Adrenal gland (tissue), 12 donors: Measurements from ENCODE around the gene PRSS33. TPM values are rescaled to one million over a fixed set of nuclear protein-coding genes. Genes with fewer than 3 reads are reported as not detected.
A peak's percentile ranks its signal among the peaks of the same experiment; 100 is the strongest.

Experiments used
- DNase-seq, 7 donors: peaks; one replicate each; pipeline ENCODE4 v3.0.0-alpha.2; 2019 to 2020
- H3K27ac ChIP-seq, 5 donors: fragments of 200-600 bp; sonication (generic) in 4 of 5; 1 replicate in 3 of 5; 2 replicates in 2 of 5; pipeline versions ENCODE4 v1.5.1 to v1.8.0; 2016 to 2020; ENCODE audit warnings: mild to moderate bottlenecking in 1 of 5
- H3K27me3 ChIP-seq: fragments of 200-600 bp; 2 replicates; pipeline ENCODE4 v1.8.0; 2021
- H3K36me3 ChIP-seq, 2 donors: fragments of 200-600 bp; replicated peaks in 1 of 2; 1 replicate in 1 of 2; 2 replicates in 1 of 2; pipeline versions ENCODE4 v1.5.1 to v1.8.0; 2018 to 2022
- H3K4me1 ChIP-seq, 2 donors: fragments of 200-600 bp; replicated peaks in 1 of 2; 1 replicate in 1 of 2; 2 replicates in 1 of 2; pipeline versions ENCODE4 v1.5.1 to v1.8.0; 2018 to 2021
- H3K4me3 ChIP-seq, 4 donors: fragments of 200-600 bp; sonication (generic) in 3 of 4; one replicate each; pipeline ENCODE4 v1.5.1; 2016 to 2018
- H3K9me3 ChIP-seq, 3 donors: fragments of 200-600 bp; sonication (generic) in 1 of 3; replicated peaks in 1 of 3; 1 replicate in 2 of 3; 2 replicates in 1 of 3; pipeline versions ENCODE4 v1.5.1 to v1.8.0; 2016 to 2021
- POLR2A ChIP-seq, 2 donors: fragments of 450-650 bp; IDR thresholded peaks; one replicate each; pipeline ENCODE4 v1.6.1; 2017; ENCODE audit warnings: antibody characterized with exemption in 2 of 2, mild to moderate bottlenecking in 2 of 2, moderate library complexity in 1 of 2
- WGBS, 4 donors: extraction: QIAGEN DNeasy Blood & Tissue Kit in 2 of 4; methylation state at CpG; one replicate each; pipeline versions ENCODE4 v1.1.5 to v1.1.7; 2013 to 2017; 5-methylcytosine and 5-hydroxymethylcytosine counted together
- intact Hi-C, 2 donors: fragments of 100-400 bp; cut with DNase I; formaldehyde crosslinking; loops; one replicate each; pipeline versions ENCODE4 v1.14.1 to v1.15.0; 2022 to 2023
- polyA plus RNA-seq, 3 donors: library from polyadenylated mRNA; stranded (reverse); fragments of 200-250 nt in 2 of 3; fragments of 350-450 nt in 1 of 3; fragmentation: Illumina TruSeq in 1 of 3; extraction: RNeasy Lipid Tissue Mini Kit (QIAGEN cat#74804) in 1 of 3; gene quantifications; one replicate each; pipeline ENCODE4 v1.2.3, GENCODE V29; 2013 to 2014
- total RNA-seq, 9 donors: library from RNA; depleted of rRNA in 4 of 9; stranded (reverse); fragments of >200 nt in 4 of 9; fragments of 120-200 nt in 1 of 9; fragmentation: NEBNext Ultra II Directional in 1 of 9; extraction: Animal tissue kit (Norgen Biotek cat#: 25700) in 1 of 9; gene quantifications; one replicate each; pipeline versions ENCODE4 v1.1.0 to v1.2.4, GENCODE V29; 2013 to 2023
- TF ChIP-seq, protein P1 (sequence below), 6 experiments: fragments of 450-650 bp in 4 of 6; fragments of 200-600 bp in 2 of 6; sonication (generic) in 1 of 6; IDR thresholded peaks; 1 replicate in 5 of 6; 2 replicates in 1 of 6; pipeline versions ENCODE4 v1.5.1 to v1.8.0; 2016 to 2021; ENCODE audit warnings: antibody characterized with exemption in 6 of 6, mild to moderate bottlenecking in 2 of 6, moderate library complexity in 1 of 6
- donor health status: healthy with polysubstance abuse.
- donor health status: Bipolar disorder and iron deficiency.
- donor health status: DM: yes; HTN: yes; CAD: no.
- donor health status: DM: no; HTN: no; CAD: no.
- donor health status: DM: no; HTN: no; CAD: no.
- donor health status: DM: yes; HTN: yes; CAD: no.

PRSS33 gene
- total and polyA plus RNA-seq, 12 donors: not detected

DNA sequence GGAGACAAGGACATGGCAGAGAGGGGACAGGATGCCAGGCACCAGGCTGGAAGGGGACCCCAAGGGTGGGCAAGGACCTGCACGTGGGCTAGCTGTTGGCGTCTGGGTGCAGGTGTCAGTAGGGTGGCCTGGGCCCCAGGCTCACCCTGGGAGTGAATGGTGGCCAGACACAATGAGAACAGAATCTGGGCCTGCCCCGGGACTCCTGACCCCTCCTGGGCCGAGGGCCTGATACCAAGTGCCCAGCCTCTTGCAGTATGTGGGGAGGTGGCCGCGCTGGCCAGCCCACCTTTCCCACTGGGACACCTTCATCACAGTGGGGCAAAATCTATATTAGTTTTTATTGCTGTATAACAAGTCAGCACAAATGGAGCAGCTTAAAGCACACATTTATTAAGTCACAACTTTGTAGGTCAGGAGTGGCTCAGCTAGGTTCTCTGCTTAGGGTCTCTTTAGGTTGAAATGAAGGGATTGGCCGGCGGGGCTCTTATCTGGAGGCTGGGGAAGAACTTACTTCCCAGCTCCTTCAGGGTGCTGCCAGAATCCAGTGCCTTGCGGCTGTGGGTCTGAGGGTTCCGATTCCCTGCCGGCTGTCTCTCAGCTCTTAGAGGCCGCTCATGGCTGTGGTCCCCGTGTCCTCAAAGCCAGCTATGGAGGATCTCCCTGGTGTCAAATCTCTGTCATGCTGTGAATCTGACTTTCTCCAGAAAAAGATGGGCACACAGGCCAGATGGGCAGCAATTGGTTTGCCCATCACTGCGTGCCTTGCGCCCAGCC is 3.6 kb downstream of the PRSS33 start:
- Histone ChIP-seq H3K4me3 (no peak overlapping the region), H3K27me3 (peaks cover 22% of the 10 kb centered on the region), H3K36me3 (no peaks in the 10 kb centered on the region), H3K9me3 (no peaks in the 10 kb centered on the region), H3K27ac (no peak overlapping the region), H3K4me1 (peaks cover 0 to 3% of the 10 kb centered on the region in 2 donors)
- intact Hi-C loops: no loop called here
- WGBS, 4 donors: 87 to 98% (median 91%) methylated on average over 6 to 15 of the region's 15 CpGs
- DNase-seq: no peak
- no peak for TF ChIP-seq POLR2A (IDR thresholded peaks at IDR 0.05)
- TF ChIP-seq, protein P1, sequence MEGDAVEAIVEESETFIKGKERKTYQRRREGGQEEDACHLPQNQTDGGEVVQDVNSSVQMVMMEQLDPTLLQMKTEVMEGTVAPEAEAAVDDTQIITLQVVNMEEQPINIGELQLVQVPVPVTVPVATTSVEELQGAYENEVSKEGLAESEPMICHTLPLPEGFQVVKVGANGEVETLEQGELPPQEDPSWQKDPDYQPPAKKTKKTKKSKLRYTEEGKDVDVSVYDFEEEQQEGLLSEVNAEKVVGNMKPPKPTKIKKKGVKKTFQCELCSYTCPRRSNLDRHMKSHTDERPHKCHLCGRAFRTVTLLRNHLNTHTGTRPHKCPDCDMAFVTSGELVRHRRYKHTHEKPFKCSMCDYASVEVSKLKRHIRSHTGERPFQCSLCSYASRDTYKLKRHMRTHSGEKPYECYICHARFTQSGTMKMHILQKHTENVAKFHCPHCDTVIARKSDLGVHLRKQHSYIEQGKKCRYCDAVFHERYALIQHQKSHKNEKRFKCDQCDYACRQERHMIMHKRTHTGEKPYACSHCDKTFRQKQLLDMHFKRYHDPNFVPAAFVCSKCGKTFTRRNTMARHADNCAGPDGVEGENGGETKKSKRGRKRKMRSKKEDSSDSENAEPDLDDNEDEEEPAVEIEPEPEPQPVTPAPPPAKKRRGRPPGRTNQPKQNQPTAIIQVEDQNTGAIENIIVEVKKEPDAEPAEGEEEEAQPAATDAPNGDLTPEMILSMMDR (IDR thresholded peaks at IDR 0.05): no peak

DNA sequence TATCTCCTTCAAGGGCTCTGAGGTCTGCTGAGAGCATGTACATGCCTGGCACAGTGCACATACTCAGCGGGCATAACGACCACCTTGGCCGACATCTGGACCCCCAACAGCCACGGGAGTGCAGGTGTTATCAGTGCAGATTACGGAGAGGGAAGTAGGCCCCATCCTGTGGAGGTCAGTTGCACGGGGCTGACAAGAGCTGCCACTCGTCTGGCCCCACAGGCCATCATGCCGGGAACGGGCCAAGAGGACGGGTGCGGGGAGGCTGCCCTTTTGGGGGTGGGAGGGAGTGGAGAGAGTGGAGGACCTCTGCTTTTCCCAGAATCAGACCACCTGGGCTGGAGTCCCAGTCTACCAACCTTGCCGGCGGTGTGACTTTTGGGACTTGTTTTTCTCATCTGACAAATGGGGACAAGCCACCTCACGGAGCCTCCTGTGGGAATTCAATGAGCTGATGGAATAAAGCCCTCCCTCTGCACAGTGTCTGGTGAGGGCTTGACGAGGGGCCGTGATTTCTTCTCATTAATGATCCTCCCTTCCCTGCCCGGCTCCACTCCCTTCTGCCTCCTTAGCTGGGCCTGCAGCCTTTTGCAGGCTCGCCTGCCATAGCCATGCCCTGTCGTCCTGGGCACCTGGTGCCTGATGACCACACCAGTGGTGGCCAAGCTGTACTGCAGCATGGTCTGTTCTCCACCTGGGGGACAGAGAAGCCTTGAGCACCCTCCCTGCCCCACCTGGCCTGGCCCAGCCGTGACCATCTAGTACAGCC is 4.6 kb downstream of the PRSS33 start:
- Histone ChIP-seq H3K4me3 (no peak overlapping the region), H3K4me1 (peaks cover 4 to 10% of the 10 kb centered on the region in 2 donors), H3K27ac (no peak overlapping the region), H3K27me3 (peaks cover 18% of the 10 kb centered on the region), H3K9me3 (no peaks in the 10 kb centered on the region), H3K36me3 (no peaks in the 10 kb centered on the region)
- intact Hi-C loops: no loop called here
- no peak for DNase-seq
- 83 to 85% (median 83%) methylated on average over 17 to 20 of the region's 20 CpGs for WGBS, 4 donors
- TF ChIP-seq POLR2A (IDR thresholded peaks at IDR 0.05): no peak
- TF ChIP-seq, protein P1 (IDR thresholded peaks at IDR 0.05): no peak

DNA sequence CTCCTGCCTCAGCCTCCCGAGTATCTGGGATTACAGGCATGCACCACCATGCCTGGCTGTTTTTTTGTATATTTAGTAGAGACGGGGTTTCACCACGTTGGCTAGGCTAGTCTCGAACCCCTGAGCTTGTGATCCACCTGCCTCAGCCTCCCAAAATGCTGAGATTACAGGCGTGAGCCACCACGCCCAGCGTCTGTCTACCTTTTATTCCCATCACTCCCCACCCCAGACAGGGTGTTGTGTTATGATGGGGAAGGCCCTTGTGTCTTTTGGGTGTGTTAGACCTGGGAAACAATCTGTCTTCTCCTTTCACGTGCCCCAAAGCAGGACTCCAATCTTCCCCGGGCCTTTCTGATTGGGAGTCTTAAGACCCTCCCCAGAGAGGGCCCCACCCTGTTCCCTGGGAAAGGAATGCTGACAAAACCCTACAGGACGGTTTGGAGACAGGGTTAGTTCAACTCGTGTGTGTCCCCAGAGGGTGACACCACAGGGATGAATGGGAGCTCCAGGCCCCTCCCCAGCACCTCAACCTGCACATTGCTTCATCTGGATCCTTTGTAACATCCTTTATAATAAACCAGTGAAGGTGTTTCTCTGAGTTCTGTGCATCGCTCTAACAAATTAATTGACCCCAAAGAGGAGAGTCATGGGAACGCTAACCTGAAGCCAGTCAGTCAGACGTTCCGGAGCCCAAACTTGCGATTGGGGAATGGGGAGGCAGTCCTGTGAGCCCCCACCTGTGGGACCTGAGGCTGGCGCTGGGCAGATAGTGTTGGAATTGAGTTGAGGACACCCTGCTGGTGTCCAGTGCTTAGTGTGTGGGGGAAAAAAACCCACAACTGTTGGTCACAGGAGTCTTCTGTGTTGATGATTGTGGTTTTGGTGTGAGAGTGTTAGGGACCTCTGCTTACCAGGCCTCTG is 7.1 kb downstream of the PRSS33 start:
- H3K9me3 ChIP-seq: no peaks in the 10 kb centered on the region
- peak in 1 of 7 donors; percentile 41 for DNase-seq
- TF ChIP-seq POLR2A (IDR thresholded peaks at IDR 0.05): no peak
- TF ChIP-seq, protein P1 (IDR thresholded peaks at IDR 0.05): no peak
- intact Hi-C loops: no loop called here
- 70 to 77% (median 71%) methylated on average over 15 to 17 of the region's 17 CpGs for WGBS, 4 donors
- peaks cover 12 to 22% of the 10 kb centered on the region in 2 donors for H3K4me1 ChIP-seq
- H3K36me3 ChIP-seq: no peaks in the 10 kb centered on the region
- H3K4me3 ChIP-seq: no peak overlapping the region
- peaks cover 4% of the 10 kb centered on the region for H3K27me3 ChIP-seq
- no peak overlapping the region for H3K27ac ChIP-seq
